Measurements from ENCODE around the gene MCC.

The MCC gene

GRCh38 chr5:113317636-113318035 is 170.6 kb downstream of the MCC start:
- Mint-ChIP-seq H3K27ac (no peak overlapping the region), H3K4me3 (no peak overlapping the region), H3K27me3 (no peaks in the 10 kb centered on the region), H3K36me3 (ENCODE audit: low read depth) (no peaks in the 10 kb centered on the region), H3K9me3 (no peaks in the 10 kb centered on the region), H3K4me1 (ENCODE audit: low read depth) (no peaks in the 10 kb centered on the region)

DNA sequence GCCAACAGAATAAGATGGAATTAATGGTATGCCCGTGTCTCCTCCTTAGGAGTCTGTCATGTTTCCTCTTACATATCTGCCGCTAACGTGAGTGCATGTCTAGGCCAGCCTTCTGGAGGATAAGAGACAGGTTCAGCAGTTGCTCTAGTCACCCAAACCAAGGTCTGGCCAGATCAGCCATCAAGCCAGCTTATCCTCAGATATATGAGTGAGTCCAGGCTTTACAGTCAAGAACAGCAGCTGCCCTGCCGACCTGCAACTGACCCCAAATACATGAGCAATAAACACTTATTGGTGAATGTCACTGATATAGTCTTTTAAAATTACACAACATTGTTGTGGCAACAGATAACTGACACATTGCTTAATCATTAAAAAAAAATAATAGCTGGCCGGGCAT is 177.0 kb downstream of the MCC start:
- Mint-ChIP-seq H3K27ac (no peak overlapping the region), H3K36me3 (ENCODE audit: low read depth) (no peaks in the 10 kb centered on the region), H3K4me3 (no peak overlapping the region), H3K4me1 (ENCODE audit: low read depth) (no peaks in the 10 kb centered on the region), H3K9me3 (no peaks in the 10 kb centered on the region), H3K27me3 (peaks cover 26% of the 10 kb centered on the region)

GRCh38 chr5:113302120-113302519 is 186.1 kb downstream of the MCC start:
- Mint-ChIP-seq H3K4me3 (no peak overlapping the region), H3K36me3 (ENCODE audit: low read depth) (no peaks in the 10 kb centered on the region), H3K27me3 (peaks cover 23% of the 10 kb centered on the region), H3K4me1 (ENCODE audit: low read depth) (no peaks in the 10 kb centered on the region), H3K9me3 (no peaks in the 10 kb centered on the region), H3K27ac (no peak overlapping the region)

- Mint-ChIP-seq H3K27me3 (peaks cover 39% of the 10 kb centered on the region), H3K9me3 (no peaks in the 10 kb centered on the region), H3K4me3 (no peak overlapping the region), H3K36me3 (ENCODE audit: low read depth) (no peaks in the 10 kb centered on the region), H3K4me1 (ENCODE audit: low read depth) (peaks cover 8% of the 10 kb centered on the region), H3K27ac (no peak overlapping the region)
These were observed 188.7 kb downstream of the MCC start for GRCh38 chr5:113299591-113299990.

- Mint-ChIP-seq H3K4me3 (no peak overlapping the region), H3K4me1 (ENCODE audit: low read depth) (peaks cover 18% of the 10 kb centered on the region), H3K27ac (no peak overlapping the region), H3K36me3 (ENCODE audit: low read depth) (no peaks in the 10 kb centered on the region), H3K9me3 (no peaks in the 10 kb centered on the region), H3K27me3 (peaks cover 41% of the 10 kb centered on the region)
These were observed 191.6 kb downstream of the MCC start for GRCh38 chr5:113296676-113297075.

- Mint-ChIP-seq H3K27ac (peak overlapping the region; percentile 42), H3K4me3 (peak overlapping the region; percentile 86), H3K9me3 (no peaks in the 10 kb centered on the region), H3K27me3 (peaks cover 55% of the 10 kb centered on the region), H3K4me1 (ENCODE audit: low read depth) (peaks cover 18% of the 10 kb centered on the region), H3K36me3 (ENCODE audit: low read depth) (no peaks in the 10 kb centered on the region)
These were observed 193.1 kb downstream of the MCC start for GRCh38 chr5:113295111-113295539.

DNA sequence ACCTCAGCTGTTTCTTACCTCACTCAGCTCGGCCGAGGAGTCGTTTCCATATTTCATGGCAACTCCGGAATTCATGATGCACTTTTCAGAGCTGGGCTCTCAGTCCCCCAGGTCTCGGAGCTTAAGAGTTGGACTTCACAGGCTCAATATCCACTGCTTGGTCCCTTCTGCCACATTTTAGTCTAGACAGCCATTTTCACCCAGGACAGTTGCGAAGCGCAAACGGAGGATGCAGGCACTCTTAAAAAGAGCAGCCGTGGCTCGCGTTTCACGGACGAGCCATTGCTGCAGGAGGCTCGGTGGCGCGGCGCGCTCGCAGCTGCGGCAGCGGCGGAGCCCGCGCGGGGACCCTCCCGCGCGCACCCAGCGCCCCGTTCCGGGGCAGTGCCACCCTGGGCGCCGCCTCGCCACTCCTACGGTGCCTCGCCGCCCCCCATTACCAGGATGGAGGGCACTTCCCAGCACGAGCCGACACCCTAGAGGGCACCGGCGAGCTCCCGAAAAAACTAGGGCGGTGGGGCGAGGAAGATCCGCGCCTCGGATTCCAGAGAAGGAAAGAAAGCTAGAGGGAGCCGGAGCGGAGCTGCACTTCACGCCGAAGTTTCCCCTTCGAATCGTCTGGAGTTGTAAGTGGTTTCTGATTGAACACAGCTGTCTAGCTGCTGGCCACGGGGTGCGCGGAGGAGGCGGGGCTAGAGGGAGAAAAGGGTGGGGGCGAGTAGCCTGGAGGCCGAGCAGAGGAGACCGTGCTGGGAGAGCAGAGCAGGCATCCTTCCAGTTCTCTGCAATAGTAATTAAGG is 193.7 kb downstream of the MCC start:
- Mint-ChIP-seq H3K9me3 (no peaks in the 10 kb centered on the region), H3K4me1 (ENCODE audit: low read depth) (peaks cover 18% of the 10 kb centered on the region), H3K27ac (peak overlapping the region; percentile 42), H3K4me3 (peak overlapping the region; percentile 86), H3K36me3 (ENCODE audit: low read depth) (no peaks in the 10 kb centered on the region), H3K27me3 (peaks cover 61% of the 10 kb centered on the region)

DNA sequence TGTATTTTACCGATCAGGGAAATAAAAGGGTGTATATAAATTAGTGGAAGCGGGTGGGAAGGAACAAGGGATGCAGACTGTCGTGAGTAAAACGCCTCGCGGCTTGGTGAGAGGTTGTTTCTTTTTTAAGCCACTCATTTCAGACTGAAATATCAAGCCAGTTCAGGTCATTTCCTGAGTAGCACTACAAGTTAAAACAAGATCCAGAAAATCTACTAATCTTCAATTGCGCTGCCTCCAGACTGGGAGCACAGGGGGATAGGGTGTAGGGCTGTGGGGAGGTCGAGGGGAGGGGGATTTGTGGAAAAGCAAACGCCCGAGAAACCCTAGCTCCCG is 194.3 kb downstream of the MCC start:
- H3K36me3 Mint-ChIP-seq (ENCODE audit: low read depth) = no peaks in the 10 kb centered on the region
- H3K4me3 Mint-ChIP-seq = peak overlapping the region; percentile 86
- peaks cover 18% of the 10 kb centered on the region for H3K4me1 Mint-ChIP-seq (ENCODE audit: low read depth)
- H3K9me3 Mint-ChIP-seq = no peaks in the 10 kb centered on the region
- peaks cover 63% of the 10 kb centered on the region for H3K27me3 Mint-ChIP-seq
- no peak overlapping the region for H3K27ac Mint-ChIP-seq

DNA sequence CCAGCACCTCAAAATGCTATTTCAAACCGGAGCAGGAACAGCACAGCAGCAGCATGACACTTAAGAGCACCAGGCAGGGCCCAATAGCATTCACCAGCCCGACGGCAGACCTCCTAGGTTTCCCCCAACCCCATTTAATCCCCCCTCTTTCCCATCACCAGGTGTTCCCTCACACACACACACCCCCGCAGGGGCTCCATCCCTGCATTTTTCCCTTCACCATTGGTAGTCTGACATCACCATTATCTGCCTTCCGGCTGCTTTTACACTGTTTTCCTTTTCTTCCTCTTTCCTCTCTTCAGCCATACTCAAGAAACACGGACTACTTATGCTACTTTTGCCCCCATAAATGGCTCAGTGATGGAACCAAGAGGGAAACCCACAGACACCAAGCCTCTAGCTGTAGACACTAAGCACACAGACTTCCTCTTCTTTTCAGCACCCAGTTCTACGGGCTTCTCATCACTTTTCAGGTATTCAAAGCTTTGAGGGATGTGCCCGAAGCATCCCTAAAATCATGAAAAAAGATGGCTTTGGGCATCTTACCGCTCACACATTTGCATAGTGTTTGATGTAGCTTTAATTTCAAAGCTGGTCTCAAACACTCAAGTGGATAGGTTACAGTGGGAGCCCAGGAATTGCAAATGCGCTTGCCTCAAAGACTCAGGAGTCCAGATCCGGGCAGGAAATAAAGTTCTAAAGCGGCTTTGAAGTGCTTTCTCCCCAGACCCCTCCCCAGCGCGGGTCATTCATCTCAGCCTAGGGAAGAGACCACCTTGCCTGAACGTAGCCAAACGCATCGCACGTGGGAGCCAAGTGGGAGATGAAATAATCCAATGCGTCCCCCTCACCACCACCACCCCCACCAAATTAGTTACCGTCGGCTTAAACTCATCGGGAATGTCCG is 194.9 kb downstream of the MCC start:
- H3K4me1 Mint-ChIP-seq (ENCODE audit: low read depth) = peaks cover 18% of the 10 kb centered on the region
- no peaks in the 10 kb centered on the region for H3K36me3 Mint-ChIP-seq (ENCODE audit: low read depth)
- peak overlapping the region; percentile 86 for H3K4me3 Mint-ChIP-seq
- no peaks in the 10 kb centered on the region for H3K9me3 Mint-ChIP-seq
- peak overlapping the region; percentile 50 for H3K27ac Mint-ChIP-seq
- peaks cover 65% of the 10 kb centered on the region for H3K27me3 Mint-ChIP-seq

GRCh38 chr5:113292462-113292861 is 195.8 kb downstream of the MCC start:
- Mint-ChIP-seq H3K4me1 (ENCODE audit: low read depth) (peaks cover 18% of the 10 kb centered on the region), H3K36me3 (ENCODE audit: low read depth) (no peaks in the 10 kb centered on the region), H3K4me3 (peak overlapping the region; percentile 86), H3K9me3 (no peaks in the 10 kb centered on the region), H3K27me3 (peaks cover 65% of the 10 kb centered on the region), H3K27ac (no peak overlapping the region)

GRCh38 chr5:113283558-113283957 is 204.7 kb downstream of the MCC start:
- Mint-ChIP-seq H3K27ac (no peak overlapping the region), H3K4me1 (ENCODE audit: low read depth) (peaks cover 14% of the 10 kb centered on the region), H3K27me3 (peaks cover 9% of the 10 kb centered on the region), H3K4me3 (no peak overlapping the region), H3K9me3 (no peaks in the 10 kb centered on the region), H3K36me3 (ENCODE audit: low read depth) (no peaks in the 10 kb centered on the region)

DNA sequence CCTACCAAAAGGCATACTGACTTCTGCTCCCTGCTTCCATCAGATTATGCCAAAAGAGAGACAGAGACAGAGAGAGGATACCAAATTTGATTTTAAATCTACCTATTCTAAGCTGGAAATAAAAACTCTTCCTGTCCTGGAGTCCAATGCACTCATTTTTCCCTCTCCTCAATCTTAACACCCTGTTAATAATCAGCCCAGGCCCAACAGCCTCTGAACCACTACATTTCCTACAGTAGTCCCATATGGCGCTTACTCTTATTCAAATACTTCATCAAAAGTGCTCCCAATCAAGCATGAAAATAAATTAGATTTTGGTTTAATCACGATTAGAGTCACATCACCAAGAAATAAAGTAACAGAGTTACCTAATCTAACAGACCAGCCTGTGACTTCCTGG is 205.8 kb downstream of the MCC start:
- Mint-ChIP-seq H3K36me3 (ENCODE audit: low read depth) (no peaks in the 10 kb centered on the region), H3K27ac (no peak overlapping the region), H3K9me3 (no peaks in the 10 kb centered on the region), H3K4me3 (no peak overlapping the region), H3K4me1 (ENCODE audit: low read depth) (peaks cover 19% of the 10 kb centered on the region), H3K27me3 (no peaks in the 10 kb centered on the region)

DNA sequence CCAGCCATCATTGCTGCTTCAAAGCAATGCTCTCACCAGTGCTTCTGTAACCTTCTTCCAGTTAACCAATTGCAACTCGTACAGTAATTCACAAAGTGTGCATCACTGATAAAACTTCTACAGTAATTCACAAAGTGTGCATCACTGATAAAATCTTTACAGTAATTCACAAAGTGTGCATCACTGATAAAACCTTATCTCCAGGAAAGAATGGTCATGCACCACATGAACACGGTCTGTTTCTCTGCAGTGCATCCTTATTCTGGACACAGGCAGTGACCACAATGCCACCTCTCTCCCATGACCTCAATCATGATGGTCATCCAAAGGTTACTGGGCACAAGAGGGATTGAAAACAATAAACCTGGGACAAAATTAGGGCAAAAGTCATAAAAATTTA is 207.1 kb downstream of the MCC start:
- H3K4me1 Mint-ChIP-seq (ENCODE audit: low read depth) = peaks cover 19% of the 10 kb centered on the region
- no peaks in the 10 kb centered on the region for H3K27me3 Mint-ChIP-seq
- H3K9me3 Mint-ChIP-seq = no peaks in the 10 kb centered on the region
- H3K36me3 Mint-ChIP-seq (ENCODE audit: low read depth) = no peaks in the 10 kb centered on the region
- no peak overlapping the region for H3K4me3 Mint-ChIP-seq
- no peak overlapping the region for H3K27ac Mint-ChIP-seq

DNA sequence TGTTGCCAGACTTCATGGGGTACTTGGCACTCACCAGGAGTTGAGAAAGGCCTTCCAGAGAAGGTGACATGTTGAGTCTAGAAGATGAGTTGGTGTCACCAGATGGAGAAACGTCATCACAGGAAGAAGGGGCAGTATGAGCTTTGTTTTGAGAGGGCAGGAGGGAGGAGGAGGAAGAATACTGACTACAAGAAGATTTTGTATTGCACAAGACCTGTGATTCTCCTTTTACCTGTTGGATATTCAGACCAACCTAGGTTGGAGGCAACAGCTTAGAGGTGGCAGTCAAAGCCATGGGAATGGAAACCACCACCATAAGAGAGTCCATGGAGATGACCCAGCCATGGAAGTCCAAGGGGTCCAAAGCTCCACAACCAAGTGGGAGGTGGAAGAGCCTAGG is 207.7 kb downstream of the MCC start:
- Mint-ChIP-seq H3K36me3 (ENCODE audit: low read depth) (no peaks in the 10 kb centered on the region), H3K27me3 (no peaks in the 10 kb centered on the region), H3K4me1 (ENCODE audit: low read depth) (peaks cover 19% of the 10 kb centered on the region), H3K9me3 (no peaks in the 10 kb centered on the region), H3K27ac (no peak overlapping the region), H3K4me3 (no peak overlapping the region)

- no peaks in the 10 kb centered on the region for H3K36me3 Mint-ChIP-seq (ENCODE audit: low read depth)
- H3K4me3 Mint-ChIP-seq = no peak overlapping the region
- H3K27me3 Mint-ChIP-seq = no peaks in the 10 kb centered on the region
- no peak overlapping the region for H3K27ac Mint-ChIP-seq
- peaks cover 28% of the 10 kb centered on the region for H3K4me1 Mint-ChIP-seq (ENCODE audit: low read depth)
- H3K9me3 Mint-ChIP-seq = no peaks in the 10 kb centered on the region
These were observed 209.3 kb downstream of the MCC start for GRCh38 chr5:113278976-113279375.
